AG04450 (cell line): ENCODE data around the gene MICAL3. TPM values are rescaled to one million over a fixed set of nuclear protein-coding genes. Genes with fewer than 3 reads are reported as not detected.

Experiments used
- CTCF ChIA-PET: fragments of 300-600, 350-600 bp; formaldehyde crosslinking; extraction: SDS; loops from one replicate; lab custom pipeline; 2022; ENCODE audit warnings: antibody characterized with exemption, inconsistent platforms; lab: Charles Lee
- POLR2A ChIA-PET: fragments of 350-600 bp; formaldehyde crosslinking; extraction: SDS; loops from one replicate; lab custom pipeline; 2021; ENCODE audit warnings: antibody characterized with exemption, inconsistent platforms; lab: Yijun Ruan, JAX
- DNase-seq: peaks from one replicate; pipeline ENCODE4 v3.0.0-alpha.2; 2011; ENCODE audit warnings: low read depth, low spot score
- H3K27ac ChIP-seq: one replicate; pipeline ENCODE4 v1.5.1; 2012; ENCODE audit warnings: low read depth, low read length, control low read depth
- H3K27me3 ChIP-seq: one replicate; pipeline ENCODE4 v1.6.0; 2012; ENCODE audit warnings: low read length; ENCODE audit not compliant: control insufficient read depth, insufficient read depth
- H3K4me3 ChIP-seq: 2 replicates; pipeline ENCODE4 v1.5.1; 2011; ENCODE audit warnings: mild to moderate bottlenecking, low read depth, low read length, control low read depth
- H3K9me3 ChIP-seq: 2 replicates; pipeline ENCODE4 v1.5.1; 2012; ENCODE audit warnings: low read length; ENCODE audit not compliant: control insufficient read depth, insufficient read depth
- polyA plus RNA-seq: library from polyadenylated mRNA; depleted of rRNA; stranded (reverse); fragments of >200 nt; gene quantifications from 2 replicates; pipeline ENCODE4 v1.2.3, GENCODE V29; 2011
- TF ChIP-seq, protein P1 (sequence below): IDR thresholded peaks from 2 replicates; pipeline ENCODE4 v1.5.1; 2011; ENCODE audit warnings: low read depth, low read length, control low read depth, inconsistent platforms

Gene MICAL3
- polyA plus RNA-seq, 1 experiment, result 17.8 TPM

DNA sequence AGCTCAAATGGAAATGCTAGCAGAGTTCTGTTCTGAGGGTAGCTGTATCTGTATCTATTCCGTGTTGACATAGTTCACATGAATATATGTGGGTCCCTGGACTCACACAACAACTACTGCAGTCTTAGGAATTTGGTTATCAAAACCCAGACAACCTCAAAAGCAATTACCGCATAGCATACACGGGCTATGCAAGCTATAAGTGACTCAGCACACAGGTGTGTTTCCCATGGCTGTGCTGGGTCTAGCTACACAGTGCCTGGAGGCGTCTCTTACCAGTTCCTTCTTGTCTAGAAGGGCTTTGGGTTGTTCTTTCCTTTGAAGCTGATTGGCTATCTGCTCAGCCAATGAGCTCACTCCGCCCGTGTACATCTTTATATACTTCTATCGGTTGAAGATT, 151.9 kb downstream of the MICAL3 start:
- TF ChIP-seq, protein P1, sequence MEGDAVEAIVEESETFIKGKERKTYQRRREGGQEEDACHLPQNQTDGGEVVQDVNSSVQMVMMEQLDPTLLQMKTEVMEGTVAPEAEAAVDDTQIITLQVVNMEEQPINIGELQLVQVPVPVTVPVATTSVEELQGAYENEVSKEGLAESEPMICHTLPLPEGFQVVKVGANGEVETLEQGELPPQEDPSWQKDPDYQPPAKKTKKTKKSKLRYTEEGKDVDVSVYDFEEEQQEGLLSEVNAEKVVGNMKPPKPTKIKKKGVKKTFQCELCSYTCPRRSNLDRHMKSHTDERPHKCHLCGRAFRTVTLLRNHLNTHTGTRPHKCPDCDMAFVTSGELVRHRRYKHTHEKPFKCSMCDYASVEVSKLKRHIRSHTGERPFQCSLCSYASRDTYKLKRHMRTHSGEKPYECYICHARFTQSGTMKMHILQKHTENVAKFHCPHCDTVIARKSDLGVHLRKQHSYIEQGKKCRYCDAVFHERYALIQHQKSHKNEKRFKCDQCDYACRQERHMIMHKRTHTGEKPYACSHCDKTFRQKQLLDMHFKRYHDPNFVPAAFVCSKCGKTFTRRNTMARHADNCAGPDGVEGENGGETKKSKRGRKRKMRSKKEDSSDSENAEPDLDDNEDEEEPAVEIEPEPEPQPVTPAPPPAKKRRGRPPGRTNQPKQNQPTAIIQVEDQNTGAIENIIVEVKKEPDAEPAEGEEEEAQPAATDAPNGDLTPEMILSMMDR, result no peak
- CTCF ChIA-PET, result no interaction called here
- Histone ChIP-seq H3K27me3 (no peaks in the 10 kb centered on the region), H3K9me3 (no peaks in the 10 kb centered on the region; the same call in 1 of the 2 replicates), H3K27ac (no peak overlapping the region), H3K4me3 (no peak overlapping the region)
- DNase-seq, result no peak
- POLR2A ChIA-PET, result no interaction called here

DNA sequence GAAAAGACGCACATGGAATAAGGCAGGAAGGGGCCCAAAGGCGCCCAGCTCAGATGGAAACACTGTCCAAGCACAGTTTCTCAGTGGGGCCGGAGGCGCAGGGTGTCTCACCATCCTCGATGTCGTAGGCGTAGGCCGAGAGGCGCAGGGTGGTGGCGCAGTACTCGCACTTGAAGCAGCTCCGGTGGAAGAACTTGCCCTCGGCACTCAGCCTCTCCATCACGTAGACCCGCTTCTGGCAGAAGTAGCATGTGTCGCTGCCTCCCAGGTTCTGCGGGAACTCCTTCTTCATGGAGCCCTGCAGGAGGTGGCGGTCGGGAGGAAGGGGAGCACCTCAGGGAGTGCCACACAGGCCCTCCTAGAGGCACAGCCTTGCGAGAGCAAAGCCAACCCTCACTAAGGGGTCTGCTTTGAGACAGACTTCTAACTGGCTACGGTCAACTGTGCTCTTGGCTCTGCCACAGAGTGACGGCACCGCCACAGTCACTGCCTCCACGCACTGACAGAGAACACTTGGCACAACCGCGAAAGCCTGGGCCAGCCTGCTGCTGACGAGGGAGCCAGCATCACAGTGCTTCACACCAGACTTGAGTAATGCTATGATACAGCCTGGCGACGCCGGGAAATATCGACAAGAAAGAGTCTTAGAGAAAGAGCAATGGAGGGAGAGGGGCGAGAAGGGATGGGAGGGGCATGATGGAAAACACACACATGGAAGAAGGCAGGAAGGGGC, 152.5 kb downstream of the MICAL3 start:
- H3K27ac ChIP-seq, result no peak overlapping the region
- POLR2A ChIA-PET, result no interaction called here
- TF ChIP-seq, protein P1, result no peak
- DNase-seq, result no peak
- no peaks in the 10 kb centered on the region for H3K27me3 ChIP-seq
- no peak overlapping the region for H3K4me3 ChIP-seq
- H3K9me3 ChIP-seq, result no peaks in the 10 kb centered on the region; the same call in 1 of the 2 replicates
- CTCF ChIA-PET, result no interaction called here

DNA sequence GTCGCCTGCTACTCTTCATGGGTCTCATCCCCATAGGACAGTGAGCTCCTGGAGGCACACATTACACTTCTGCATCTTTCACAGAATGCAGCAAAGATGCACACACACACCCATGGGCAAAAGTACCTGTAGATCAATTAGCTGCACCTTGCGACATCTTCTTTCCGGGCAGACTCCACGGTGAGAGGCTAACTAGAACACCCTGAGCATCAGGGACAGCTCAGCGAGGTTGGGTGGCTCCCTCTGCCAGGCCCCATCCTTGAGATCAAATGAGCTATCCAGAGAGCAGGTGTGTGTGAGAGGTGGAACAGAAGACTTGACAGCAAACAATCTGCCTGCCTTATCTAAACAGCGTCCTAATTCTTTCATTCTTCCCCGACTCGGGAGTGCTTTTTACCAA, 154.0 kb downstream of the MICAL3 start:
- no peak overlapping the region for H3K4me3 ChIP-seq
- ChIA-PET POLR2A (no interaction called here), CTCF (interaction anchor here (3.5 kb wide), 1 partner anchor 206 kb away, joined by 16 read pairs; no protein-coding TSS in a partner anchor)

DNA sequence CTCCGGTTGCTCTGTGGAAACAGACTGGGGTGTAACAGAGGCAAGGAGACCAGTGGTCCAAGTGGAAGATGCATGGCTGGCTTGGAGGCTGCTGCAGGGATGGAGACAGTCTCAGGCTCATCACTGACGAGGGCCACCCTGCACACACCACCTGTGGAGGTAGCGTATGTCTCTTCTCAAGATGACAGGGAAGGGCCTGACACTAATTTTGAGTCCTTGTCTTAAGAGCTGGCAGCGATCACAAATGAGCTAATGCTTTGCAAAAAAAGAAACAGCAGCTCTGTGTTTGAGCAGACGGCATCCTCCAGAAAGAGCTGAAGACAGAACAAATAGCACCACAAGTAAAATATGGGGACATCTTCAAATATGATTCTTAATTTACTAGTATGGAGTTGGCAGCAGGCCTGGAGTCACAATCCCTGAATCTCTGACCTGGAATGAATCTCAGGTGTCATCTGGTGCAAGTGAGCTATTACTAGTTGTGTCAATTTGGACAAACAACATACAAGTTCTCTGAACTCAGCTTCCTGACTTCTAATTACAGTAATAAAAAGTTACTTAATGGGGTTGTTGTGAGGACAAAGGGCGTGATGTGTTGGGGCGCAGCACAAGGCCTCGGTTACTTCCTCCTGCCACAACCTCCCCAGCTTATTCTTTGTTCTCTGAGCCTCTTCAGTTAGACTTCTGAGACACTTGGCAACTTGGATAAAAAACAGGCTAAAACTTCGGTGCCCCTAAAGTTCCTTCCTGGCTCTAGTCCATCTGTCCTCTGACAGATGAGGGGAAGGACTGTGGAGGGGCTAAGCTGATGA, 154.9 kb downstream of the MICAL3 start:
- DNase-seq, result no peak
- no peaks in the 10 kb centered on the region; the same call in 1 of the 2 replicates for H3K9me3 ChIP-seq
- no peak overlapping the region for H3K27ac ChIP-seq
- no peaks in the 10 kb centered on the region for H3K27me3 ChIP-seq
- TF ChIP-seq, protein P1, result no peak
- no peak overlapping the region for H3K4me3 ChIP-seq
- ChIA-PET CTCF (interaction anchor here (0.9 to 3.5 kb wide), 2 partner anchors 40 to 206 kb away, joined by 3 to 16 read pairs; no protein-coding TSS in a partner anchor), POLR2A (no interaction called here)

More for the DNA sequence above, 154.0 kb downstream of the MICAL3 start:
- H3K9me3 ChIP-seq, result no peaks in the 10 kb centered on the region; the same call in 1 of the 2 replicates
- no peaks in the 10 kb centered on the region for H3K27me3 ChIP-seq
- no peak for DNase-seq
- H3K27ac ChIP-seq, result no peak overlapping the region
- TF ChIP-seq, protein P1, result no peak
